H1 (cell line): ENCODE measurements around the gene F13B.

Experiments
- BRCA1 ChIP-seq: IDR thresholded peaks from 2 replicates; pipeline ENCODE4 v1.6.1; 2012; ENCODE audit warnings: low read depth, low read length, improper control_type of control experiment
- CHD1 ChIP-seq: IDR thresholded peaks from 2 replicates; pipeline ENCODE4 v1.6.1; 2012; ENCODE audit warnings: low read depth, low read length, improper control_type of control experiment
- EP300 ChIP-seq, 2 experiments: IDR thresholded peaks; 1 replicate in 1 of 2; 2 replicates in 1 of 2; pipeline ENCODE4 v1.6.1; 2011 to 2012; ENCODE audit warnings: low read depth in 2 of 2, low read length in 2 of 2, mild to moderate bottlenecking in 2 of 2, borderline replicate concordance in 1 of 2, inconsistent platforms in 1 of 2, moderate library complexity in 1 of 2
- EZH2 ChIP-seq: fragments of 200-600 bp; sonication (generic); IDR thresholded peaks from 2 replicates; pipeline ENCODE4 v1.7.1; 2012; ENCODE audit warnings: low read depth, mild to moderate bottlenecking, moderate library complexity, low read length, inconsistent platforms; ENCODE audit not compliant: severe bottlenecking
- KDM5A ChIP-seq: fragments of 200-600 bp; IDR thresholded peaks from 2 replicates; pipeline ENCODE4 v1.7.1; 2012; ENCODE audit warnings: mild to moderate bottlenecking, low read length, inconsistent platforms, mixed read lengths
- RAD21 ChIP-seq, 2 experiments: IDR thresholded peaks in 1 of 2; conservative IDR thresholded peaks in 1 of 2; 2 replicates each; pipeline ENCODE4 v1.6.1; 2011; ENCODE audit warnings: low read depth in 2 of 2, low read length in 2 of 2, improper control_type of control experiment in 1 of 2, inconsistent platforms in 1 of 2, mild to moderate bottlenecking in 1 of 2, moderate library complexity in 1 of 2
- RBBP5 ChIP-seq: IDR thresholded peaks from 2 replicates; pipeline ENCODE4 v1.7.1; 2012; ENCODE audit warnings: low read depth, mild to moderate bottlenecking, inconsistent platforms, low read length, moderate library complexity, borderline replicate concordance
- SP4 ChIP-seq: IDR thresholded peaks from 2 replicates; pipeline ENCODE4 v1.6.1; 2012; ENCODE audit warnings: low read length, inconsistent platforms
- TAF1 ChIP-seq: IDR thresholded peaks from 2 replicates; pipeline ENCODE4 v1.6.1; 2011; ENCODE audit warnings: mild to moderate bottlenecking, low read depth, low read length
- TF ChIP-seq, protein P1 (sequence below), 3 experiments: IDR thresholded peaks; 1 replicate in 2 of 3; 2 replicates in 1 of 3; pipeline versions ENCODE4 v1.5.1 to v1.6.1; 2011; ENCODE audit warnings: low read length in 3 of 3, mild to moderate bottlenecking in 3 of 3, inconsistent platforms in 2 of 3, low read depth in 1 of 3, moderate library complexity in 1 of 3; ENCODE audit not compliant: insufficient read depth in 1 of 3; ENCODE audit errors: control extremely low read depth in 1 of 3
- TF ChIP-seq, protein P2 (sequence below): IDR thresholded peaks from 2 replicates; pipeline ENCODE4 v1.6.1; 2011; ENCODE audit warnings: low read length, improper control_type of control experiment

DNA sequence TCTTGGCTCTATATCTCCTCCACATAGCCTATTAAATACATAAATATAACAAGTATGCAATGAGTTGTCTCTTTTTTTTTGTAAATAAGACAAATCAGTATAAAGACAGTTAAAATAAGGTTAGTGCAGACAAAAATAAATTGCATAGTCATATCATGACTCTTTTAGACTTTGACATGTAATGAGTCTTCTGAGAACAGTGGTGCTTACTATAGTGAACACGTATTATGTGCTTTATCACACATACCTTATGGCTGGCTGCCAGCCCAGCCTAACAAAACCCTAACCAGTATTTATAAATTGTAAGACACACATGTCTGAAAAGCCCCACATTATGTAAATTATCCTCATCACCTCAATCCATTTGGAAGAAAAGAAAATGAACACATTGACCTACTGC lies 29.1 kb upstream of the F13B start:
- TF ChIP-seq, protein P1, sequence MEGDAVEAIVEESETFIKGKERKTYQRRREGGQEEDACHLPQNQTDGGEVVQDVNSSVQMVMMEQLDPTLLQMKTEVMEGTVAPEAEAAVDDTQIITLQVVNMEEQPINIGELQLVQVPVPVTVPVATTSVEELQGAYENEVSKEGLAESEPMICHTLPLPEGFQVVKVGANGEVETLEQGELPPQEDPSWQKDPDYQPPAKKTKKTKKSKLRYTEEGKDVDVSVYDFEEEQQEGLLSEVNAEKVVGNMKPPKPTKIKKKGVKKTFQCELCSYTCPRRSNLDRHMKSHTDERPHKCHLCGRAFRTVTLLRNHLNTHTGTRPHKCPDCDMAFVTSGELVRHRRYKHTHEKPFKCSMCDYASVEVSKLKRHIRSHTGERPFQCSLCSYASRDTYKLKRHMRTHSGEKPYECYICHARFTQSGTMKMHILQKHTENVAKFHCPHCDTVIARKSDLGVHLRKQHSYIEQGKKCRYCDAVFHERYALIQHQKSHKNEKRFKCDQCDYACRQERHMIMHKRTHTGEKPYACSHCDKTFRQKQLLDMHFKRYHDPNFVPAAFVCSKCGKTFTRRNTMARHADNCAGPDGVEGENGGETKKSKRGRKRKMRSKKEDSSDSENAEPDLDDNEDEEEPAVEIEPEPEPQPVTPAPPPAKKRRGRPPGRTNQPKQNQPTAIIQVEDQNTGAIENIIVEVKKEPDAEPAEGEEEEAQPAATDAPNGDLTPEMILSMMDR (IDR thresholded peaks at IDR 0.05; ENCODE audit: control extremely low read depth in 1 of 3, insufficient read depth in 1 of 3, low read depth in 1 of 3, low read length in 3 of 3) = no peak
- TF ChIP-seq KDM5A (no peak), RBBP5 (no peak), EZH2 (no peak), EP300 (IDR thresholded peaks at IDR 0.05; ENCODE audit: borderline replicate concordance in 1 of 2, low read depth in 2 of 2, low read length in 2 of 2) (no peak), BRCA1 (no peak), SP4 (no peak), TAF1 (no peak), RAD21 (IDR thresholded peaks at IDR 0.05 in 1 of 2, conservative IDR thresholded peaks at IDR 0.05 in 1 of 2; ENCODE audit: low read depth in 2 of 2, low read length in 2 of 2) (no peak), CHD1 (no peak)
- TF ChIP-seq, protein P2, sequence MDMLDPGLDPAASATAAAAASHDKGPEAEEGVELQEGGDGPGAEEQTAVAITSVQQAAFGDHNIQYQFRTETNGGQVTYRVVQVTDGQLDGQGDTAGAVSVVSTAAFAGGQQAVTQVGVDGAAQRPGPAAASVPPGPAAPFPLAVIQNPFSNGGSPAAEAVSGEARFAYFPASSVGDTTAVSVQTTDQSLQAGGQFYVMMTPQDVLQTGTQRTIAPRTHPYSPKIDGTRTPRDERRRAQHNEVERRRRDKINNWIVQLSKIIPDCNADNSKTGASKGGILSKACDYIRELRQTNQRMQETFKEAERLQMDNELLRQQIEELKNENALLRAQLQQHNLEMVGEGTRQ = no peak
